ENCODE results near the gene TUBA1C. TPM values are rescaled to one million over a fixed set of nuclear protein-coding genes. Genes with fewer than 3 reads are reported as not detected.
A peak's percentile ranks its signal among the peaks of the same experiment; 100 is the strongest.

Gene TUBA1C
- total and polyA plus RNA-seq, 9 of the 15 experiments (the other 6 are each of a cell fraction or from before 2014, with no cell fraction given), result 755 to 3,012 (median 914) TPM

DNA sequence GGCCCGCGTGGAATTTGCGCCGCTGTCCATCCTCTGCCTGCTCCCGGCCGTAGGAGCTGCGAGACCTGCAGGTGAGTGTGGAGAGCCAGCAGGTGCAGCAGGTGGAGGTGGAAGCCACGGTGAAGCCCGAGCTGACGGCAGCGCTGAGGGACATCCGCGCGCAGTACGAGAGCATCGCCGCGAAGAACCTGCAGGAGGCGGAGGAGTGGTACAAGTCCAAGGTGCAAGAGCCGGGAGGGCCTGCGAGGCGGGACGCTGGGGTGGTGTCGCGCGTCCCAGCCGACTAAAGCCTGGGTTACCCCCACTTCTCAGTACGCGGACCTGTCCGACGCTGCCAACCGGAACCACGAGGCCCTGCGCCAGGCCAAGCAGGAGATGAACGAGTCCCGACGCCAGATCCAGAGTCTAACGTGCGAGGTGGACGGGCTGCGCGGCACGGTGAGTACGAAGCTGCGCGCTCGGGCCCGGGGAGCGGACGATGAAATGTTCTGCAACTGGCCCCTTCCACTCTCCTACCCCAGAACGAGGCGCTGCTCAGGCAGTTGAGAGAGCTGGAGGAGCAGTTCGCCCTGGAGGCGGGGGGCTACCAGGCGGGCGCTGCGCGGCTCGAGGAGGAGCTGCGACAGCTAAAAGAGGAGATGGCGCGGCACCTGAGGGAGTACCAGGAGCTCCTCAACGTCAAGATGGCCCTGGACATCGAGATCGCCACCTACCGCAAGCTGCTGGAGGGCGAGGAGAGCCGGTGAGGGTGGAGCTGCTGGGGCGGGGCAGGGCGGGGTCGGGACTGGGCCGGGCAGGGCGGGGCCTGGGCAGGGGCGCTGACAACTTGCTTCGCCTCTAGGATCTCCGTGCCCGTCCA, 32.2 kb downstream of the TUBA1C start (continued):
- TF ChIP-seq, protein P1, sequence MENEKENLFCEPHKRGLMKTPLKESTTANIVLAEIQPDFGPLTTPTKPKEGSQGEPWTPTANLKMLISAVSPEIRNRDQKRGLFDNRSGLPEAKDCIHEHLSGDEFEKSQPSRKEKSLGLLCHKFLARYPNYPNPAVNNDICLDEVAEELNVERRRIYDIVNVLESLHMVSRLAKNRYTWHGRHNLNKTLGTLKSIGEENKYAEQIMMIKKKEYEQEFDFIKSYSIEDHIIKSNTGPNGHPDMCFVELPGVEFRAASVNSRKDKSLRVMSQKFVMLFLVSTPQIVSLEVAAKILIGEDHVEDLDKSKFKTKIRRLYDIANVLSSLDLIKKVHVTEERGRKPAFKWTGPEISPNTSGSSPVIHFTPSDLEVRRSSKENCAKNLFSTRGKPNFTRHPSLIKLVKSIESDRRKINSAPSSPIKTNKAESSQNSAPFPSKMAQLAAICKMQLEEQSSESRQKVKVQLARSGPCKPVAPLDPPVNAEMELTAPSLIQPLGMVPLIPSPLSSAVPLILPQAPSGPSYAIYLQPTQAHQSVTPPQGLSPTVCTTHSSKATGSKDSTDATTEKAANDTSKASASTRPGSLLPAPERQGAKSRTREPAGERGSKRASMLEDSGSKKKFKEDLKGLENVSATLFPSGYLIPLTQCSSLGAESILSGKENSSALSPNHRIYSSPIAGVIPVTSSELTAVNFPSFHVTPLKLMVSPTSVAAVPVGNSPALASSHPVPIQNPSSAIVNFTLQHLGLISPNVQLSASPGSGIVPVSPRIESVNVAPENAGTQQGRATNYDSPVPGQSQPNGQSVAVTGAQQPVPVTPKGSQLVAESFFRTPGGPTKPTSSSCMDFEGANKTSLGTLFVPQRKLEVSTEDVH (IDR thresholded peaks at IDR 0.05; ENCODE audit: low read depth, partially characterized antibody), result no peak
- TF ChIP-seq ZNF655 (CRISPR knock-in tag; IDR thresholded peaks at IDR 0.05), result no peak
- no peak for TF ChIP-seq MCM2 (IDR thresholded peaks at IDR 0.05; ENCODE audit: low read depth)
- peak; percentile 45; the same call in 1 of the 2 replicates for TF ChIP-seq RB1 (IDR thresholded peaks at IDR 0.05; ENCODE audit: low read depth)
- no peak for TF ChIP-seq RBM17 (IDR thresholded peaks at IDR 0.05; ENCODE audit: borderline replicate concordance, low read depth, low read length)
- TF ChIP-seq, protein P2, sequence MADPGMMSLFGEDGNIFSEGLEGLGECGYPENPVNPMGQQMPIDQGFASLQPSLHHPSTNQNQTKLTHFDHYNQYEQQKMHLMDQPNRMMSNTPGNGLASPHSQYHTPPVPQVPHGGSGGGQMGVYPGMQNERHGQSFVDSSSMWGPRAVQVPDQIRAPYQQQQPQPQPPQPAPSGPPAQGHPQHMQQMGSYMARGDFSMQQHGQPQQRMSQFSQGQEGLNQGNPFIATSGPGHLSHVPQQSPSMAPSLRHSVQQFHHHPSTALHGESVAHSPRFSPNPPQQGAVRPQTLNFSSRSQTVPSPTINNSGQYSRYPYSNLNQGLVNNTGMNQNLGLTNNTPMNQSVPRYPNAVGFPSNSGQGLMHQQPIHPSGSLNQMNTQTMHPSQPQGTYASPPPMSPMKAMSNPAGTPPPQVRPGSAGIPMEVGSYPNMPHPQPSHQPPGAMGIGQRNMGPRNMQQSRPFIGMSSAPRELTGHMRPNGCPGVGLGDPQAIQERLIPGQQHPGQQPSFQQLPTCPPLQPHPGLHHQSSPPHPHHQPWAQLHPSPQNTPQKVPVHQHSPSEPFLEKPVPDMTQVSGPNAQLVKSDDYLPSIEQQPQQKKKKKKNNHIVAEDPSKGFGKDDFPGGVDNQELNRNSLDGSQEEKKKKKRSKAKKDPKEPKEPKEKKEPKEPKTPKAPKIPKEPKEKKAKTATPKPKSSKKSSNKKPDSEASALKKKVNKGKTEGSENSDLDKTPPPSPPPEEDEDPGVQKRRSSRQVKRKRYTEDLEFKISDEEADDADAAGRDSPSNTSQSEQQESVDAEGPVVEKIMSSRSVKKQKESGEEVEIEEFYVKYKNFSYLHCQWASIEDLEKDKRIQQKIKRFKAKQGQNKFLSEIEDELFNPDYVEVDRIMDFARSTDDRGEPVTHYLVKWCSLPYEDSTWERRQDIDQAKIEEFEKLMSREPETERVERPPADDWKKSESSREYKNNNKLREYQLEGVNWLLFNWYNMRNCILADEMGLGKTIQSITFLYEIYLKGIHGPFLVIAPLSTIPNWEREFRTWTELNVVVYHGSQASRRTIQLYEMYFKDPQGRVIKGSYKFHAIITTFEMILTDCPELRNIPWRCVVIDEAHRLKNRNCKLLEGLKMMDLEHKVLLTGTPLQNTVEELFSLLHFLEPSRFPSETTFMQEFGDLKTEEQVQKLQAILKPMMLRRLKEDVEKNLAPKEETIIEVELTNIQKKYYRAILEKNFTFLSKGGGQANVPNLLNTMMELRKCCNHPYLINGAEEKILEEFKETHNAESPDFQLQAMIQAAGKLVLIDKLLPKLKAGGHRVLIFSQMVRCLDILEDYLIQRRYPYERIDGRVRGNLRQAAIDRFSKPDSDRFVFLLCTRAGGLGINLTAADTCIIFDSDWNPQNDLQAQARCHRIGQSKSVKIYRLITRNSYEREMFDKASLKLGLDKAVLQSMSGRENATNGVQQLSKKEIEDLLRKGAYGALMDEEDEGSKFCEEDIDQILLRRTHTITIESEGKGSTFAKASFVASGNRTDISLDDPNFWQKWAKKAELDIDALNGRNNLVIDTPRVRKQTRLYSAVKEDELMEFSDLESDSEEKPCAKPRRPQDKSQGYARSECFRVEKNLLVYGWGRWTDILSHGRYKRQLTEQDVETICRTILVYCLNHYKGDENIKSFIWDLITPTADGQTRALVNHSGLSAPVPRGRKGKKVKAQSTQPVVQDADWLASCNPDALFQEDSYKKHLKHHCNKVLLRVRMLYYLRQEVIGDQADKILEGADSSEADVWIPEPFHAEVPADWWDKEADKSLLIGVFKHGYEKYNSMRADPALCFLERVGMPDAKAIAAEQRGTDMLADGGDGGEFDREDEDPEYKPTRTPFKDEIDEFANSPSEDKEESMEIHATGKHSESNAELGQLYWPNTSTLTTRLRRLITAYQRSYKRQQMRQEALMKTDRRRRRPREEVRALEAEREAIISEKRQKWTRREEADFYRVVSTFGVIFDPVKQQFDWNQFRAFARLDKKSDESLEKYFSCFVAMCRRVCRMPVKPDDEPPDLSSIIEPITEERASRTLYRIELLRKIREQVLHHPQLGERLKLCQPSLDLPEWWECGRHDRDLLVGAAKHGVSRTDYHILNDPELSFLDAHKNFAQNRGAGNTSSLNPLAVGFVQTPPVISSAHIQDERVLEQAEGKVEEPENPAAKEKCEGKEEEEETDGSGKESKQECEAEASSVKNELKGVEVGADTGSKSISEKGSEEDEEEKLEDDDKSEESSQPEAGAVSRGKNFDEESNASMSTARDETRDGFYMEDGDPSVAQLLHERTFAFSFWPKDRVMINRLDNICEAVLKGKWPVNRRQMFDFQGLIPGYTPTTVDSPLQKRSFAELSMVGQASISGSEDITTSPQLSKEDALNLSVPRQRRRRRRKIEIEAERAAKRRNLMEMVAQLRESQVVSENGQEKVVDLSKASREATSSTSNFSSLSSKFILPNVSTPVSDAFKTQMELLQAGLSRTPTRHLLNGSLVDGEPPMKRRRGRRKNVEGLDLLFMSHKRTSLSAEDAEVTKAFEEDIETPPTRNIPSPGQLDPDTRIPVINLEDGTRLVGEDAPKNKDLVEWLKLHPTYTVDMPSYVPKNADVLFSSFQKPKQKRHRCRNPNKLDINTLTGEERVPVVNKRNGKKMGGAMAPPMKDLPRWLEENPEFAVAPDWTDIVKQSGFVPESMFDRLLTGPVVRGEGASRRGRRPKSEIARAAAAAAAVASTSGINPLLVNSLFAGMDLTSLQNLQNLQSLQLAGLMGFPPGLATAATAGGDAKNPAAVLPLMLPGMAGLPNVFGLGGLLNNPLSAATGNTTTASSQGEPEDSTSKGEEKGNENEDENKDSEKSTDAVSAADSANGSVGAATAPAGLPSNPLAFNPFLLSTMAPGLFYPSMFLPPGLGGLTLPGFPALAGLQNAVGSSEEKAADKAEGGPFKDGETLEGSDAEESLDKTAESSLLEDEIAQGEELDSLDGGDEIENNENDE (IDR thresholded peaks at IDR 0.05; ENCODE audit: low read depth, low read length), result no peak
- 0 out of 2 replicates have a peak, but pooled peaks have one; percentile 13 for TF ChIP-seq SAFB (IDR thresholded peaks at IDR 0.05; ENCODE audit: borderline replicate concordance, low read depth, low read length)
- TF ChIP-seq CTBP1 (IDR thresholded peaks at IDR 0.05; ENCODE audit: borderline replicate concordance), result peak; percentile 73
- TF ChIP-seq NUFIP1 (IDR thresholded peaks at IDR 0.05; ENCODE audit: partially characterized antibody), result no peak
- no peak for TF ChIP-seq CBFA2T2 (conservative IDR thresholded peaks at IDR 0.05)
- no peak for TF ChIP-seq ZNF124 (CRISPR knock-in tag; IDR thresholded peaks at IDR 0.05)

Data from K562 (cell line).